ENCODE measurements around the gene C1QTNF9. TPM values are rescaled to one million over a fixed set of nuclear protein-coding genes. Genes with fewer than 3 reads are reported as not detected.
A peak's percentile ranks its signal among the peaks of the same experiment; 100 is the strongest.
"Not testable (repeated sequence)": the region's sequence is repeated elsewhere in the genome, so short reads cannot be mapped to it uniquely, and the experiment has no call there.

C1QTNF9 gene, protein sequence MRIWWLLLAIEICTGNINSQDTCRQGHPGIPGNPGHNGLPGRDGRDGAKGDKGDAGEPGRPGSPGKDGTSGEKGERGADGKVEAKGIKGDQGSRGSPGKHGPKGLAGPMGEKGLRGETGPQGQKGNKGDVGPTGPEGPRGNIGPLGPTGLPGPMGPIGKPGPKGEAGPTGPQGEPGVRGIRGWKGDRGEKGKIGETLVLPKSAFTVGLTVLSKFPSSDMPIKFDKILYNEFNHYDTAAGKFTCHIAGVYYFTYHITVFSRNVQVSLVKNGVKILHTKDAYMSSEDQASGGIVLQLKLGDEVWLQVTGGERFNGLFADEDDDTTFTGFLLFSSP
- total RNA-seq = under 1 TPM in 1 of 4 donors, not detected in 3; 0.53 TPM

GRCh38 chr13:24309300-24309699 lies at the start of gene C1QTNF9:
Gene C1QTNF9 (plus strand): TSS chr13:24309580. CDS start chr13:24316004, 6,424 bp downstream.
- intact Hi-C loops (cut with DNase I; ENCODE audit: low total_unique reads); H3K4me3 ChIP-seq (ENCODE audit: low read depth, poor library complexity, severe bottlenecking); DNase-seq (ENCODE audit: low spot score in 2 of 2): not testable (repeated sequence)
- WGBS, 2 donors = 58% methylated on average over 2 of the region's 2 CpGs

GRCh38 chr13:24261566-24261965 lies 47.8 kb upstream of the C1QTNF9 start:
- peak in 1 of 2 donors; percentile 15 for DNase-seq (ENCODE audit: low spot score in 2 of 2)
- H3K4me3 ChIP-seq (ENCODE audit: low read depth, poor library complexity, severe bottlenecking) = no peak overlapping the region
- intact Hi-C loops (cut with DNase I; ENCODE audit: low total_unique reads) = no loop called here
- no peak for TF ChIP-seq CTCF (IDR thresholded peaks at IDR 0.05)
- TF ChIP-seq POLR2A (IDR thresholded peaks at IDR 0.05) = no peak
- WGBS, 2 donors = 55% methylated on average over 3 of the region's 3 CpGs

- WGBS, 2 donors = 63 to 73% methylated on average over 4 of the region's 4 CpGs
- no peak overlapping the region for H3K4me3 ChIP-seq (ENCODE audit: low read depth, poor library complexity, severe bottlenecking)
- TF ChIP-seq POLR2A (IDR thresholded peaks at IDR 0.05) = no peak
- TF ChIP-seq CTCF (IDR thresholded peaks at IDR 0.05) = no peak
- intact Hi-C loops (cut with DNase I; ENCODE audit: low total_unique reads) = no loop called here
- no peak for DNase-seq (ENCODE audit: low spot score in 2 of 2)
Measured at GRCh38 chr13:24263632-24264031, 45.7 kb upstream of the C1QTNF9 start.

- 61 to 83% methylated on average over 8 of the region's 8 CpGs for WGBS, 2 donors
- no peak for TF ChIP-seq CTCF (IDR thresholded peaks at IDR 0.05)
- TF ChIP-seq POLR2A (IDR thresholded peaks at IDR 0.05) = no peak
- peak in 1 of 2 donors; percentile 86 for DNase-seq (ENCODE audit: low spot score in 2 of 2)
Measured at GRCh38 chr13:24264976-24265375, 44.4 kb upstream of the C1QTNF9 start.

DNA sequence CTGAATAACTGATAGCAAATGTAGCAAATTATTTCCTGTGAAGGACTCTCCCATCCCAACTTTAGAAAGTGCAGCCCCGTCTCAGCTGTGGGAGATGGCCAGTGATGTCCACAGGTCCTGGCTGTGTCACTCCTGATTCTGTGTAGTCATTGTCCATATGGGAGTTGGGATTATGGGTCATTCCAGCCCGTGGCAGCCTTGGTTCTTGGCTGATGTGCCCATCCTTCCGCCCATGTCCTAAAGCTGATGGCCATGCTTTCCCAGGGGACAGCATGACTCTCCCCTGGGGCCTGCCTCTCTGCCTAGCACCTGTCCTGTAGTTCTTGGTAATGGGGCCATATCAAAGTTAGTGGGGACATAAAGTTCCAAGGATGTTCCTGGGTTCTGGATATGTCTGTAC lies 43.9 kb upstream of the C1QTNF9 start:
- WGBS, 2 donors = 94 to 100% methylated on average over 3 of the region's 3 CpGs
- no peak overlapping the region for H3K4me3 ChIP-seq (ENCODE audit: low read depth, poor library complexity, severe bottlenecking)
- no peak for TF ChIP-seq POLR2A (IDR thresholded peaks at IDR 0.05)
- TF ChIP-seq CTCF (IDR thresholded peaks at IDR 0.05) = no peak
- intact Hi-C loops (cut with DNase I; ENCODE audit: low total_unique reads) = no loop called here
- peak in 1 of 2 donors; percentile 67 for DNase-seq (ENCODE audit: low spot score in 2 of 2)

More at GRCh38 chr13:24264976-24265375, 44.4 kb upstream of the C1QTNF9 start:
- intact Hi-C loops (cut with DNase I; ENCODE audit: low total_unique reads) = no loop called here
- no peak overlapping the region for H3K4me3 ChIP-seq (ENCODE audit: low read depth, poor library complexity, severe bottlenecking)

GRCh38 chr13:24267274-24267673 lies 42.1 kb upstream of the C1QTNF9 start:
- TF ChIP-seq CTCF (IDR thresholded peaks at IDR 0.05) (no peak), POLR2A (IDR thresholded peaks at IDR 0.05) (no peak)
- DNase-seq (ENCODE audit: low spot score in 2 of 2) = peak in 1 of 2 donors; percentile 32
- WGBS, 2 donors = 56 to 58% methylated on average over 3 of the region's 3 CpGs
- no peak overlapping the region for H3K4me3 ChIP-seq (ENCODE audit: low read depth, poor library complexity, severe bottlenecking)
- intact Hi-C loops (cut with DNase I; ENCODE audit: low total_unique reads) = no loop called here

Data from lower leg skin (tissue), 4 donors.